ENCODE results near the gene AP3S2. TPM values are rescaled to one million over a fixed set of nuclear protein-coding genes. Genes with fewer than 3 reads are reported as not detected.

The AP3S2 gene
- total RNA-seq, 1 experiment from 2014 or later: 23.3 TPM

DNA sequence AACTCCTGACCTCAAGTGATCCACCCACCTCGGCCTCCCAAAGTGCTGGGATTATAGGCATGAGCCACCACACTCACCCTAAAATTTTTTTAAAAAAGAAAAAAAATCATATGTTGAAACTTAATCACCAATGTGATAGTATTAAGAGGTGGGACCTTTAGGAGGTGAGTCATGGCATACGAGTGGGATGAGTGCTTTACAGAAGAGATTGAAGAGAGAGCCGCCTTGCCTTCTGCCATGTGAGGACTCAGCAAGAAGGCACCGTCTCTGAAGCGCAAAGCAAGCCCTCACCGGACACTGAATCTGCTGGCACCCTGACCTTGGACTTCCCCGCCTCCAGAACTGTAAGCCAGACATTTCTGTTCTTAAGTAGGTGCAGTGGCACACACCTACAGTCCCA lies 13.5 kb upstream of the AP3S2 start:
- Histone ChIP-seq H3K4me3 (replicated peaks in 1 of 2; ENCODE audit: low read depth in 1 of 2, low read length in 2 of 2) (no peak overlapping the region), H3K27ac (ENCODE audit: low read depth, low read length) (no peak overlapping the region), H4K20me1 (ENCODE audit: insufficient read depth) (no peaks in the 10 kb centered on the region), H3K4me2 (ENCODE audit: low read length) (no peak overlapping the region), H3K4me1 (ENCODE audit: control insufficient read depth in 1 of 2, insufficient read depth in 2 of 2, low read length in 2 of 2) (peaks cover 0 to 9% of the 10 kb centered on the region in 2 experiments; a peak in 1 of 4 replicates), H3K9me2 (ENCODE audit: insufficient read depth) (no peaks in the 10 kb centered on the region), H3K9ac (ENCODE audit: low read length) (no peak overlapping the region), H3K79me2 (ENCODE audit: insufficient read depth, low read length) (no peaks in the 10 kb centered on the region), H2AFZ (ENCODE audit: low read depth, low read length, poor library complexity, severe bottlenecking) (no peak overlapping the region), H3K27me3 (ENCODE audit: insufficient read depth, low read length) (no peaks in the 10 kb centered on the region), H3K9me3 (ENCODE audit: control insufficient read depth in 1 of 2, insufficient read depth in 1 of 2, low read depth in 1 of 2, low read length in 2 of 2) (no peaks in the 10 kb centered on the region), H3K36me3 (ENCODE audit: control insufficient read depth in 1 of 2, insufficient read depth in 2 of 2, low read length in 2 of 2) (no peaks in the 10 kb centered on the region)
- DNase-seq (ENCODE audit: low read depth, low spot score): no peak
- ChIA-PET CTCF (no interaction called here), POLR2A (no interaction called here), RAD21 (ENCODE audit: low non-redundant PET in 1 of 2, low total read pairs in 2 of 2, uncharacterized antibody in 2 of 2, unreplicated experiment in 2 of 2) (no interaction called here)
- TF ChIP-seq ZFX (IDR thresholded peaks at IDR 0.05) (no peak), ZNF274 (IDR thresholded peaks at IDR 0.05; ENCODE audit: low read depth, low read length) (no peak), FOSL1 (IDR thresholded peaks at IDR 0.05; ENCODE audit: low read depth) (no peak), RAD21 (IDR thresholded peaks at IDR 0.05; ENCODE audit: low read depth) (no peak), CBX3 (IDR thresholded peaks at IDR 0.05; ENCODE audit: low read depth) (no peak), YY1 (IDR thresholded peaks at IDR 0.05; ENCODE audit: extremely low read depth, insufficient replicate concordance, low read depth, low read length) (no peak), TCF7L2 (IDR thresholded peaks at IDR 0.05; ENCODE audit: borderline replicate concordance, extremely low read depth, insufficient read depth, insufficient read length) (no peak), POLR2AphosphoS5 (IDR thresholded peaks at IDR 0.05; ENCODE audit: low read depth, low read length) (no peak), SIN3A (IDR thresholded peaks at IDR 0.05; ENCODE audit: low read depth) (no peak), EZH2 (IDR thresholded peaks at IDR 0.05) (no peak), EGR1 (IDR thresholded peaks at IDR 0.05; ENCODE audit: low read depth) (no peak), EZH2phosphoT487 (IDR thresholded peaks at IDR 0.05; ENCODE audit: borderline replicate concordance) (no peak), SP1 (IDR thresholded peaks at IDR 0.05; ENCODE audit: low read depth) (no peak), CEBPB (IDR thresholded peaks at IDR 0.05; ENCODE audit: low read depth) (no peak)
- TF ChIP-seq, protein P1, sequence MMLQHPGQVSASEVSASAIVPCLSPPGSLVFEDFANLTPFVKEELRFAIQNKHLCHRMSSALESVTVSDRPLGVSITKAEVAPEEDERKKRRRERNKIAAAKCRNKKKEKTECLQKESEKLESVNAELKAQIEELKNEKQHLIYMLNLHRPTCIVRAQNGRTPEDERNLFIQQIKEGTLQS (IDR thresholded peaks at IDR 0.05): no peak
- TF ChIP-seq, protein P2, sequence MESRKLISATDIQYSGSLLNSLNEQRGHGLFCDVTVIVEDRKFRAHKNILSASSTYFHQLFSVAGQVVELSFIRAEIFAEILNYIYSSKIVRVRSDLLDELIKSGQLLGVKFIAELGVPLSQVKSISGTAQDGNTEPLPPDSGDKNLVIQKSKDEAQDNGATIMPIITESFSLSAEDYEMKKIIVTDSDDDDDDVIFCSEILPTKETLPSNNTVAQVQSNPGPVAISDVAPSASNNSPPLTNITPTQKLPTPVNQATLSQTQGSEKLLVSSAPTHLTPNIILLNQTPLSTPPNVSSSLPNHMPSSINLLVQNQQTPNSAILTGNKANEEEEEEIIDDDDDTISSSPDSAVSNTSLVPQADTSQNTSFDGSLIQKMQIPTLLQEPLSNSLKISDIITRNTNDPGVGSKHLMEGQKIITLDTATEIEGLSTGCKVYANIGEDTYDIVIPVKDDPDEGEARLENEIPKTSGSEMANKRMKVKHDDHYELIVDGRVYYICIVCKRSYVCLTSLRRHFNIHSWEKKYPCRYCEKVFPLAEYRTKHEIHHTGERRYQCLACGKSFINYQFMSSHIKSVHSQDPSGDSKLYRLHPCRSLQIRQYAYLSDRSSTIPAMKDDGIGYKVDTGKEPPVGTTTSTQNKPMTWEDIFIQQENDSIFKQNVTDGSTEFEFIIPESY (IDR thresholded peaks at IDR 0.05; ENCODE audit: extremely low read depth, insufficient replicate concordance, low read length): no peak
- TF ChIP-seq, protein P3, sequence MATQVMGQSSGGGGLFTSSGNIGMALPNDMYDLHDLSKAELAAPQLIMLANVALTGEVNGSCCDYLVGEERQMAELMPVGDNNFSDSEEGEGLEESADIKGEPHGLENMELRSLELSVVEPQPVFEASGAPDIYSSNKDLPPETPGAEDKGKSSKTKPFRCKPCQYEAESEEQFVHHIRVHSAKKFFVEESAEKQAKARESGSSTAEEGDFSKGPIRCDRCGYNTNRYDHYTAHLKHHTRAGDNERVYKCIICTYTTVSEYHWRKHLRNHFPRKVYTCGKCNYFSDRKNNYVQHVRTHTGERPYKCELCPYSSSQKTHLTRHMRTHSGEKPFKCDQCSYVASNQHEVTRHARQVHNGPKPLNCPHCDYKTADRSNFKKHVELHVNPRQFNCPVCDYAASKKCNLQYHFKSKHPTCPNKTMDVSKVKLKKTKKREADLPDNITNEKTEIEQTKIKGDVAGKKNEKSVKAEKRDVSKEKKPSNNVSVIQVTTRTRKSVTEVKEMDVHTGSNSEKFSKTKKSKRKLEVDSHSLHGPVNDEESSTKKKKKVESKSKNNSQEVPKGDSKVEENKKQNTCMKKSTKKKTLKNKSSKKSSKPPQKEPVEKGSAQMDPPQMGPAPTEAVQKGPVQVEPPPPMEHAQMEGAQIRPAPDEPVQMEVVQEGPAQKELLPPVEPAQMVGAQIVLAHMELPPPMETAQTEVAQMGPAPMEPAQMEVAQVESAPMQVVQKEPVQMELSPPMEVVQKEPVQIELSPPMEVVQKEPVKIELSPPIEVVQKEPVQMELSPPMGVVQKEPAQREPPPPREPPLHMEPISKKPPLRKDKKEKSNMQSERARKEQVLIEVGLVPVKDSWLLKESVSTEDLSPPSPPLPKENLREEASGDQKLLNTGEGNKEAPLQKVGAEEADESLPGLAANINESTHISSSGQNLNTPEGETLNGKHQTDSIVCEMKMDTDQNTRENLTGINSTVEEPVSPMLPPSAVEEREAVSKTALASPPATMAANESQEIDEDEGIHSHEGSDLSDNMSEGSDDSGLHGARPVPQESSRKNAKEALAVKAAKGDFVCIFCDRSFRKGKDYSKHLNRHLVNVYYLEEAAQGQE (IDR thresholded peaks at IDR 0.05; ENCODE audit: low read depth): no peak
- TF ChIP-seq, protein P4, sequence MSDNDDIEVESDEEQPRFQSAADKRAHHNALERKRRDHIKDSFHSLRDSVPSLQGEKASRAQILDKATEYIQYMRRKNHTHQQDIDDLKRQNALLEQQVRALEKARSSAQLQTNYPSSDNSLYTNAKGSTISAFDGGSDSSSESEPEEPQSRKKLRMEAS (IDR thresholded peaks at IDR 0.05): no peak
- intact Hi-C loops (cut with micrococcal nuclease): no loop called here
- no peak for ATAC-seq
- no TSS peak for BruUV-seq (replicated peaks)
